B cell (primary cell): ENCODE results near the gene MYO16.

ENCODE experiments used
- EZH2 ChIP-seq: IDR thresholded peaks from 2 replicates; pipeline ENCODE4 v1.6.1; 2012; ENCODE audit warnings: borderline replicate concordance, low read depth, mild to moderate bottlenecking, moderate library complexity, low read length; ENCODE audit not compliant: insufficient read depth, poor library complexity, severe bottlenecking
- TF ChIP-seq, protein P1 (sequence below): fragments of 200-600 bp; IDR thresholded peaks from one replicate; pipeline ENCODE4 v1.8.0; 2022; ENCODE audit warnings: antibody characterized with exemption, mild to moderate bottlenecking

DNA sequence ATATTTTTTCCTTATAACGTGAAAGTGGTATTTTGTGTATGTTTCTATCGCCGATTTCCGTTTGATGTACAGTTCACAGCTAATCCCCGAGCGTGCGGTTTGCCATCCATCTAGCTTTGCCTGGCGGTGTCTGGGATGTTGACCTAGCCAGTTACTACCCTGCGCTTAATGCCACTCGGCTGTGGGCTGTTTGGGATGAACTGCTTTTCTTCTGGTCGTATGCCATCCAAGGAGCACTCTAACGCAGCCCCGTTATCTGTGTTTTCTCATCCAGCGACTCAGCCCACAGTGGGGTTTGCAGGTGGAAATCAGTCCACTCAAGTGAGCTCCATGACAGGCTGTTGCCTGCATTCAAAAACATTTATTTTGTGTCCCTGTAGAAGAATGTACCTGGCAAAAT, 512.3 kb downstream of the MYO16 start:
- TF ChIP-seq, protein P1, sequence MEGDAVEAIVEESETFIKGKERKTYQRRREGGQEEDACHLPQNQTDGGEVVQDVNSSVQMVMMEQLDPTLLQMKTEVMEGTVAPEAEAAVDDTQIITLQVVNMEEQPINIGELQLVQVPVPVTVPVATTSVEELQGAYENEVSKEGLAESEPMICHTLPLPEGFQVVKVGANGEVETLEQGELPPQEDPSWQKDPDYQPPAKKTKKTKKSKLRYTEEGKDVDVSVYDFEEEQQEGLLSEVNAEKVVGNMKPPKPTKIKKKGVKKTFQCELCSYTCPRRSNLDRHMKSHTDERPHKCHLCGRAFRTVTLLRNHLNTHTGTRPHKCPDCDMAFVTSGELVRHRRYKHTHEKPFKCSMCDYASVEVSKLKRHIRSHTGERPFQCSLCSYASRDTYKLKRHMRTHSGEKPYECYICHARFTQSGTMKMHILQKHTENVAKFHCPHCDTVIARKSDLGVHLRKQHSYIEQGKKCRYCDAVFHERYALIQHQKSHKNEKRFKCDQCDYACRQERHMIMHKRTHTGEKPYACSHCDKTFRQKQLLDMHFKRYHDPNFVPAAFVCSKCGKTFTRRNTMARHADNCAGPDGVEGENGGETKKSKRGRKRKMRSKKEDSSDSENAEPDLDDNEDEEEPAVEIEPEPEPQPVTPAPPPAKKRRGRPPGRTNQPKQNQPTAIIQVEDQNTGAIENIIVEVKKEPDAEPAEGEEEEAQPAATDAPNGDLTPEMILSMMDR, result no peak
- no peak for TF ChIP-seq EZH2
